H9 (cell line): ENCODE results near the gene AKAP11. TPM values are rescaled to one million over a fixed set of nuclear protein-coding genes. Genes with fewer than 3 reads are reported as not detected.

Experiments
- DNase-seq: peaks from one replicate; pipeline ENCODE4 v3.0.0-alpha.2; 2017
- H2AFZ ChIP-seq: one replicate; pipeline ENCODE4 v1.6.1; 2013; ENCODE audit warnings: mild to moderate bottlenecking, low read length, control low read depth, moderate library complexity
- H2AK5ac ChIP-seq: 2 replicates; pipeline ENCODE4 v1.6.1; 2013; ENCODE audit warnings: low read length, control low read depth, mixed read lengths; ENCODE audit not compliant: insufficient read length
- H2BK120ac ChIP-seq: one replicate; pipeline ENCODE4 v1.6.1; 2013; ENCODE audit warnings: low read depth, mild to moderate bottlenecking, low read length, control low read depth, inconsistent platforms; ENCODE audit not compliant: poor library complexity, severe bottlenecking
- H2BK12ac ChIP-seq: 2 replicates; pipeline ENCODE4 v1.6.1; 2013; ENCODE audit warnings: low read length, control low read depth, mixed read lengths, low read depth; ENCODE audit not compliant: insufficient read length
- H2BK15ac ChIP-seq: 2 replicates; pipeline ENCODE4 v1.6.1; 2013; ENCODE audit warnings: low read depth, low read length, control low read depth
- H2BK20ac ChIP-seq: one replicate; pipeline ENCODE4 v1.6.1; 2013; ENCODE audit warnings: low read depth, mild to moderate bottlenecking, low read length, control low read depth, inconsistent platforms; ENCODE audit not compliant: poor library complexity, severe bottlenecking
- H2BK5ac ChIP-seq: 2 replicates; pipeline ENCODE4 v1.6.1; 2013; ENCODE audit warnings: low read length, control low read depth, mixed read lengths; ENCODE audit not compliant: insufficient read length
- H3K14ac ChIP-seq: 2 replicates; pipeline ENCODE4 v1.6.1; 2013; ENCODE audit warnings: low read length, control low read depth; ENCODE audit not compliant: insufficient read depth
- H3K18ac ChIP-seq: 2 replicates; pipeline ENCODE4 v1.6.1; 2013; ENCODE audit warnings: low read depth, mild to moderate bottlenecking, mixed read lengths, low read length, control low read depth; ENCODE audit not compliant: insufficient read length
- H3K23ac ChIP-seq: 2 replicates; pipeline ENCODE4 v1.6.1; 2013; ENCODE audit warnings: low read length, control low read depth, mixed read lengths, low read depth; ENCODE audit not compliant: insufficient read length
- H3K23me2 ChIP-seq: 2 replicates; pipeline ENCODE4 v1.6.1; 2013; ENCODE audit warnings: low read depth, mild to moderate bottlenecking, mixed read lengths, low read length, control low read depth; ENCODE audit not compliant: insufficient read length, poor library complexity, severe bottlenecking
- H3K27ac ChIP-seq: 2 replicates; pipeline ENCODE4 v1.5.1; 2013; ENCODE audit warnings: low read length, control low read depth, mixed read lengths, low read depth; ENCODE audit not compliant: insufficient read length
- H3K27me3 ChIP-seq: 2 replicates; pipeline ENCODE4 v1.6.1; 2013; ENCODE audit warnings: low read length, control low read depth, inconsistent platforms; ENCODE audit not compliant: insufficient read depth
- H3K4ac ChIP-seq: 2 replicates; pipeline ENCODE4 v1.6.1; 2013; ENCODE audit warnings: low read depth, mild to moderate bottlenecking, control low read depth, inconsistent platforms, low read length, moderate library complexity
- H3K4me1 ChIP-seq: 2 replicates; pipeline ENCODE4 v1.6.1; 2013; ENCODE audit warnings: low read length, control low read depth, inconsistent platforms; ENCODE audit not compliant: insufficient read depth
- H3K4me2 ChIP-seq: 2 replicates; pipeline ENCODE4 v1.6.1; 2013; ENCODE audit warnings: low read length, control low read depth, mixed read lengths; ENCODE audit not compliant: insufficient read length, insufficient read depth
- H3K56ac ChIP-seq: 2 replicates; pipeline ENCODE4 v1.6.1; 2013; ENCODE audit warnings: low read depth, mild to moderate bottlenecking, mixed read lengths, low read length, control low read depth; ENCODE audit not compliant: insufficient read length
- H3K79me1 ChIP-seq: 2 replicates; pipeline ENCODE4 v1.6.1; 2013; ENCODE audit warnings: low read depth, mild to moderate bottlenecking, moderate library complexity, low read length, control low read depth, inconsistent platforms; ENCODE audit not compliant: insufficient read depth, poor library complexity, severe bottlenecking
- H3K79me2 ChIP-seq: 2 replicates; pipeline ENCODE4 v1.6.1; 2013; ENCODE audit warnings: low read length, control low read depth, inconsistent platforms; ENCODE audit not compliant: insufficient read depth
- H3K9ac ChIP-seq: 2 replicates; pipeline ENCODE4 v1.6.1; 2013; ENCODE audit warnings: low read length, control low read depth, mixed read lengths; ENCODE audit not compliant: insufficient read length; ENCODE audit errors: extremely low read depth
- H3K9me3 ChIP-seq: one replicate; pipeline ENCODE4 v1.6.1; 2013; ENCODE audit warnings: low read depth, low read length, inconsistent platforms; ENCODE audit not compliant: control insufficient read depth
- H3T11ph ChIP-seq: one replicate; pipeline ENCODE4 v1.6.1; 2013; ENCODE audit warnings: mild to moderate bottlenecking, low read length, control low read depth, inconsistent platforms
- H4K20me1 ChIP-seq: one replicate; pipeline ENCODE4 v1.6.1; 2013; ENCODE audit not compliant: control insufficient read depth, insufficient read length, insufficient read depth
- H4K5ac ChIP-seq: 2 replicates; pipeline ENCODE4 v1.6.1; 2013; ENCODE audit warnings: low read depth, mild to moderate bottlenecking, mixed read lengths, low read length, control low read depth; ENCODE audit not compliant: insufficient read length
- H4K8ac ChIP-seq: replicated peaks from 2 replicates; pipeline ENCODE4 v1.6.1; 2013; ENCODE audit warnings: low read length, control low read depth, mixed read lengths, low read depth; ENCODE audit not compliant: insufficient read length
- H4K91ac ChIP-seq: 2 replicates; pipeline ENCODE4 v1.6.1; 2013; ENCODE audit warnings: low read depth, mild to moderate bottlenecking, moderate library complexity, mixed read lengths, low read length, control low read depth; ENCODE audit not compliant: insufficient read length
- H3K27ac Mint-ChIP-seq, 3 experiments: 2 replicates in 2 of 3; 3 replicates in 1 of 3; pipeline ENCODE4 v1.8.0; 2020 to 2021; ENCODE audit warnings: mixed read lengths in 3 of 3, mild to moderate bottlenecking in 1 of 3, moderate library complexity in 1 of 3
- H3K27me3 Mint-ChIP-seq: 2 replicates; pipeline ENCODE4 v1.8.0; 2021; ENCODE audit warnings: low read depth, mild to moderate bottlenecking, moderate library complexity, mixed read lengths
- H3K36me3 Mint-ChIP-seq, 3 experiments: 2 replicates in 2 of 3; 3 replicates in 1 of 3; pipeline ENCODE4 v1.8.0; 2020 to 2021; ENCODE audit warnings: low read depth in 3 of 3, mixed read lengths in 3 of 3; ENCODE audit not compliant: insufficient read depth in 1 of 3
- H3K4me1 Mint-ChIP-seq, 2 experiments: 2 replicates each; pipeline ENCODE4 v1.8.0; 2020; ENCODE audit warnings: mixed read lengths in 2 of 2
- H3K4me3 Mint-ChIP-seq, 2 experiments: 2 replicates in 1 of 2; 3 replicates in 1 of 2; pipeline ENCODE4 v1.8.0; 2020 to 2021; ENCODE audit warnings: mild to moderate bottlenecking in 2 of 2, mixed read lengths in 2 of 2, moderate library complexity in 1 of 2
- H3K9me3 Mint-ChIP-seq, 2 experiments: 2 replicates in 1 of 2; 3 replicates in 1 of 2; pipeline ENCODE4 v1.8.0; 2020; ENCODE audit warnings: mild to moderate bottlenecking in 2 of 2, mixed read lengths in 2 of 2, moderate library complexity in 1 of 2
- WGBS: extraction: QIAGEN DNeasy Blood & Tissue Kit; methylation state at CpG from one replicate; pipeline ENCODE4 v1.1.7; 2013; ENCODE audit warnings: missing lambda C conversion rate, low lambda C conversion rate, mixed read lengths; ENCODE audit not compliant: insufficient read length; ENCODE audit errors: extremely low coverage; 5-methylcytosine and 5-hydroxymethylcytosine counted together
- total RNA-seq: library from RNA; stranded (reverse); gene quantifications from 2 replicates; pipeline ENCODE4 v1.2.1, GENCODE V29; 2021
- TF ChIP-seq, protein P1 (sequence below): fragments of 200-600 bp; sonication (generic); conservative IDR thresholded peaks from 3 replicates; pipeline ENCODE4 v1.8.0; 2021; ENCODE audit warnings: antibody characterized with exemption, mild to moderate bottlenecking

AKAP11 gene
- total RNA-seq, 1 experiment from 2014 or later, result 20.5 TPM

DNA sequence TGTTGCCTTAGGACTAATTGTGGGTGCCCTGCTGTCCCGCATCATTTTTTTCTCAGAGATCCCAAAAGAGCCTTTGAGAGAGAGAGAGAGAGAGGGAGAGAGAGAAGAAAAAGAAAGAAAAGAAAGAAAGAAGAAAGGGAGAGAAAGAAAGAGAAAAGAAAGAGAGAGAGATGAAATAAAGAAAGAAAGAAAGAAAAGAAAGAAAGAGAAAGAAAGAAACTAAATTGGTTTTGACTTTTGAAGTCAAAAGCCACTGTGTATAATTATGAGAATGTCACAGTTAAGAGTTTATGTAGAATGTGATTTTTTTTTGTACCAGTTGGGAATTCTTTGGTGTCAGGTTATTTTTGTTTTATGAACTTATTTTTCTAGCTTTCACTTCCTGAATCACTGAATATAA lies 43.4 kb upstream of the AKAP11 start:
- H3K36me3 Mint-ChIP-seq, result peaks cover 9 to 13% (median 11%) of the 10 kb centered on the region in 3 experiments; a peak in 6 of 7 replicates
- no peaks in the 10 kb centered on the region for H3K9me3 Mint-ChIP-seq
- H3K4me3 Mint-ChIP-seq, result no peak overlapping the region
- DNase-seq, result no peak
- Histone ChIP-seq H4K5ac (no peak overlapping the region), H4K91ac (no peak overlapping the region), H3K23me2 (no peaks in the 10 kb centered on the region), H4K20me1 (no peaks in the 10 kb centered on the region), H2BK12ac (no peak overlapping the region), H3T11ph (no peak overlapping the region), H3K4me1 (no peaks in the 10 kb centered on the region), H3K18ac (no peak overlapping the region), H2BK120ac (no peak overlapping the region), H3K79me2 (no peaks in the 10 kb centered on the region), H2BK5ac (no peak overlapping the region), H2BK15ac (no peak overlapping the region), H2AFZ (no peak overlapping the region), H3K56ac (no peak overlapping the region), H3K14ac (no peak overlapping the region), H3K9ac (no peak overlapping the region), H3K27ac (no peak overlapping the region), H2BK20ac (no peak overlapping the region), H3K9me3 (no peaks in the 10 kb centered on the region), H3K79me1 (no peaks in the 10 kb centered on the region), H3K23ac (no peak overlapping the region), H3K27me3 (no peaks in the 10 kb centered on the region), H4K8ac (no peak overlapping the region), H2AK5ac (no peak overlapping the region), H3K4me2 (no peak overlapping the region), H3K4ac (no peak overlapping the region)
- no CpG with 5 or more reads among the region's 1 CpG for WGBS
- H3K4me1 Mint-ChIP-seq, result peaks cover 6 to 11% of the 10 kb centered on the region in 2 experiments
- TF ChIP-seq, protein P1, sequence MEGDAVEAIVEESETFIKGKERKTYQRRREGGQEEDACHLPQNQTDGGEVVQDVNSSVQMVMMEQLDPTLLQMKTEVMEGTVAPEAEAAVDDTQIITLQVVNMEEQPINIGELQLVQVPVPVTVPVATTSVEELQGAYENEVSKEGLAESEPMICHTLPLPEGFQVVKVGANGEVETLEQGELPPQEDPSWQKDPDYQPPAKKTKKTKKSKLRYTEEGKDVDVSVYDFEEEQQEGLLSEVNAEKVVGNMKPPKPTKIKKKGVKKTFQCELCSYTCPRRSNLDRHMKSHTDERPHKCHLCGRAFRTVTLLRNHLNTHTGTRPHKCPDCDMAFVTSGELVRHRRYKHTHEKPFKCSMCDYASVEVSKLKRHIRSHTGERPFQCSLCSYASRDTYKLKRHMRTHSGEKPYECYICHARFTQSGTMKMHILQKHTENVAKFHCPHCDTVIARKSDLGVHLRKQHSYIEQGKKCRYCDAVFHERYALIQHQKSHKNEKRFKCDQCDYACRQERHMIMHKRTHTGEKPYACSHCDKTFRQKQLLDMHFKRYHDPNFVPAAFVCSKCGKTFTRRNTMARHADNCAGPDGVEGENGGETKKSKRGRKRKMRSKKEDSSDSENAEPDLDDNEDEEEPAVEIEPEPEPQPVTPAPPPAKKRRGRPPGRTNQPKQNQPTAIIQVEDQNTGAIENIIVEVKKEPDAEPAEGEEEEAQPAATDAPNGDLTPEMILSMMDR, result no peak
- peak overlapping the region in 2 of 3 experiments; percentile 70 to 83; a peak in 4 of 7 replicates for H3K27ac Mint-ChIP-seq
- no peaks in the 10 kb centered on the region for H3K27me3 Mint-ChIP-seq
